ENCODE data around the gene ANTXR1.

Gene ANTXR1

DNA sequence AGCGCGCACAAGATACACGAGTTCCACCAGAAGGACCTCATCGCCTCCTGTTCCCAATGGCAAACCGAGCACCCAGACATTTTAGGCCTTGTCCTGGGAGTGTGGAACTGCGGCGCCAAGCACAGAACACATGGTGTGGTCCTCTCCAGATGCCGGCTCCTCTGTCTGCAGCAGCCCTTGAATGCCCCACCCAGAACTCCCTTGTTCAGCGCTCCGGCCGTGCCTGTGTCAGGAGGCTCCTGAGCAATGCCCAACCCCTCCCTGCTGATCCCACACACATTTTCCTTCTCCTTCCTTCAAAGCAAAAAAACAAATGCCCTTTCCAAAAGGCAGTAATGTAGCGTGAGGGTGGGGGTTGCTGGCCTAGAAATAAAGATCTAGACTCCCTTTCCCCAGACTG, 284.2 kb downstream of the ANTXR1 start:
- 98% methylated on average over 6 of the region's 12 CpGs for WGBS (ENCODE audit: insufficient coverage)
- no peaks in the 10 kb centered on the region for H3K4me1 ChIP-seq (ENCODE audit: control extremely low read depth in 1 of 4, control insufficient read depth in 4 of 4, insufficient read depth in 4 of 4, low read length in 3 of 4)
- ChIA-PET CTCF (interaction anchor here (1.2 kb wide), 1 partner anchor 9 kb away, joined by 5 read pairs; no protein-coding TSS in a partner anchor), POLR2A (no interaction called here)
- no peak for DNase-seq
- no peaks in the 10 kb centered on the region for H3K9me3 ChIP-seq (ENCODE audit: control extremely low read depth in 1 of 5, control insufficient read depth in 4 of 5, insufficient read depth in 2 of 5, low read depth in 1 of 5, low read length in 4 of 5)
- no peak overlapping the region for H3K4me3 ChIP-seq (ENCODE audit: control insufficient read depth in 1 of 7, extremely low read depth in 1 of 7, insufficient read depth in 4 of 7, low read depth in 2 of 7, low read length in 6 of 7)
- no peak overlapping the region for H3K27ac ChIP-seq (ENCODE audit: insufficient read depth in 1 of 2, low read depth in 1 of 2, low read length in 2 of 2, poor library complexity in 1 of 2, severe bottlenecking in 2 of 2)
- H3K36me3 ChIP-seq (ENCODE audit: control insufficient read depth in 4 of 4, insufficient read depth in 4 of 4, low read length in 3 of 4): no peaks in the 10 kb centered on the region
- no peaks in the 10 kb centered on the region for H3K27me3 ChIP-seq (replicated peaks in 2 of 5; ENCODE audit: control insufficient read depth in 4 of 5, insufficient read depth in 5 of 5, low read length in 4 of 5)

DNA sequence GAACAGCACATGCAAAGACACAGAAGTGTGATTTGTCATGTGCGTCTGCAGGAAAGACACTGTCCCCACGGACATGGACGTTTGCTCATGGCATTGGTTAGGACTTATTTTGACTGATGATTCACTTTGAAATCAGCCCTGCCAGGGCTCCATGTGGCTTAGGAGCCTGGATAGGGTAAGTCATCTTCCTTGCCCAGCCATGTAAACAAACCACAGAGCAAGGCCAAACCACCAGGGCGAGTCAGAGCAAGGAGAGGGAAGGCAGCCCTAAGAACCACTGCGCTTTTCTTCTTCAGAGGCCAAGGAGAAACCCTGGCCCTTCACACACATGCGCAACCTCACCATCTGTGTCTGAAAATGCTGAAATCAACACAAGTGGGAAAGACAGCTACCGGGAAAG, 285.3 kb downstream of the ANTXR1 start:
- Histone ChIP-seq H3K36me3 (ENCODE audit: control insufficient read depth in 4 of 4, insufficient read depth in 4 of 4, low read length in 3 of 4) (no peaks in the 10 kb centered on the region), H3K27ac (ENCODE audit: insufficient read depth in 1 of 2, low read depth in 1 of 2, low read length in 2 of 2, poor library complexity in 1 of 2, severe bottlenecking in 2 of 2) (no peak overlapping the region), H3K27me3 (replicated peaks in 2 of 5; ENCODE audit: control insufficient read depth in 4 of 5, insufficient read depth in 5 of 5, low read length in 4 of 5) (peaks cover 0 to 3% (median 0%) of the 10 kb centered on the region in 5 experiments), H3K9me3 (ENCODE audit: control extremely low read depth in 1 of 5, control insufficient read depth in 4 of 5, insufficient read depth in 2 of 5, low read depth in 1 of 5, low read length in 4 of 5) (no peaks in the 10 kb centered on the region), H3K4me1 (ENCODE audit: control extremely low read depth in 1 of 4, control insufficient read depth in 4 of 4, insufficient read depth in 4 of 4, low read length in 3 of 4) (no peaks in the 10 kb centered on the region), H3K4me3 (ENCODE audit: control insufficient read depth in 1 of 7, extremely low read depth in 1 of 7, insufficient read depth in 4 of 7, low read depth in 2 of 7, low read length in 6 of 7) (no peak overlapping the region)
- WGBS (ENCODE audit: insufficient coverage): 86% methylated on average over 6 of the region's 7 CpGs
- CTCF ChIA-PET: interaction anchor here (1.2 to 1.8 kb wide), 2 partner anchors 8 to 10 kb away, joined by 4 to 5 read pairs; no protein-coding TSS in a partner anchor
- peak in 2 of 3 donors; percentile 27 to 34 for DNase-seq
- POLR2A ChIA-PET: no interaction called here

DNA sequence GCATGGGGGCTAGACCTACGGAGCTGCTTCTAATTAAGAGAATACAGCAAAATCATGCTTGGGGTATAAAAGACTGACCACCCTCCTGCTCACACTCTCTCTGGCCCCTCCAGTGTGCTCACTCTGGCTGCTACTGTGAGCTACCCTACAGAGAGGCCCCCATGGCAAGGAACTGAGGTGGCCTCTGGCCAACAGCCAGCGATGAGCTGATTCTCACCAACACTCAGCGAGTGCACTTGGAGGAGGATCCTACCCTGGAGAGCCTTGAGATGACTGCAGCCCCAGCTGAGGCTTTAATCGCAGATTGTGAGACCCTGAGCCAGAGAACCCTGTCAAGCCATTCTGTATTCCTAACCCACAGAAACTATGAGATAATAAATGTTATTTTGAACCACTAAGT, 285.9 kb downstream of the ANTXR1 start:
- no peak overlapping the region for H3K27ac ChIP-seq (ENCODE audit: insufficient read depth in 1 of 2, low read depth in 1 of 2, low read length in 2 of 2, poor library complexity in 1 of 2, severe bottlenecking in 2 of 2)

More for the DNA sequence above, 285.9 kb downstream of the ANTXR1 start:
- no peaks in the 10 kb centered on the region for H3K4me1 ChIP-seq (ENCODE audit: control extremely low read depth in 1 of 4, control insufficient read depth in 4 of 4, insufficient read depth in 4 of 4, low read length in 3 of 4)
- peaks cover 0 to 7% (median 2%) of the 10 kb centered on the region in 5 experiments for H3K27me3 ChIP-seq (replicated peaks in 2 of 5; ENCODE audit: control insufficient read depth in 4 of 5, insufficient read depth in 5 of 5, low read length in 4 of 5)
- POLR2A ChIA-PET: no interaction called here
- no peak overlapping the region for H3K4me3 ChIP-seq (ENCODE audit: control insufficient read depth in 1 of 7, extremely low read depth in 1 of 7, insufficient read depth in 4 of 7, low read depth in 2 of 7, low read length in 6 of 7)
- WGBS (ENCODE audit: insufficient coverage): 96% methylated on average over 3 of the region's 4 CpGs
- peaks cover 0 to 2% (median 1%) of the 10 kb centered on the region in 5 experiments for H3K9me3 ChIP-seq (ENCODE audit: control extremely low read depth in 1 of 5, control insufficient read depth in 4 of 5, insufficient read depth in 2 of 5, low read depth in 1 of 5, low read length in 4 of 5)
- CTCF ChIA-PET: interaction anchor here (1.8 kb wide), 1 partner anchor 9 kb away, joined by 4 read pairs; no protein-coding TSS in a partner anchor
- no peaks in the 10 kb centered on the region for H3K36me3 ChIP-seq (ENCODE audit: control insufficient read depth in 4 of 4, insufficient read depth in 4 of 4, low read length in 3 of 4)
- DNase-seq: no peak

Measured in common myeloid progenitor, CD34-positive (primary cell).